ENCODE measurements around the gene BCR.

BCR gene

GRCh38 chr22:23233752-23234408 lies 53.6 kb downstream of the BCR start:
- no peaks in the 10 kb centered on the region for H3K36me3 ChIP-seq (ENCODE audit: insufficient read depth)
- H3K4me2 ChIP-seq: no peak overlapping the region
- peaks cover 54% of the 10 kb centered on the region for H4K20me1 ChIP-seq (ENCODE audit: insufficient read depth)
- H3K9ac ChIP-seq: no peak overlapping the region
- H3K4me1 ChIP-seq (ENCODE audit: low read depth, poor library complexity, severe bottlenecking): peaks cover 59% of the 10 kb centered on the region
- no peak overlapping the region for H3K27ac ChIP-seq
- TF ChIP-seq CTCF (conservative IDR thresholded peaks at IDR 0.05; ENCODE audit: low read depth, low read length): no peak
- H3K27me3 ChIP-seq (ENCODE audit: insufficient read depth, low read depth): no peaks in the 10 kb centered on the region
- no peak overlapping the region for H2AFZ ChIP-seq (ENCODE audit: low read depth)
- H3K4me3 ChIP-seq (IDR thresholded peaks at IDR 0.05; ENCODE audit: insufficient read depth, low read depth, low read length): no peak overlapping the region
- peaks cover 90% of the 10 kb centered on the region for H3K79me2 ChIP-seq (ENCODE audit: insufficient read depth, low read depth)

GRCh38 chr22:23234409-23235161 lies 54.3 kb downstream of the BCR start:
- H3K79me2 ChIP-seq (ENCODE audit: insufficient read depth, low read depth): peaks cover 90% of the 10 kb centered on the region
- H3K9ac ChIP-seq: no peak overlapping the region
- H3K4me3 ChIP-seq (IDR thresholded peaks at IDR 0.05; ENCODE audit: insufficient read depth, low read depth, low read length): no peak overlapping the region
- no peak overlapping the region for H3K27ac ChIP-seq
- TF ChIP-seq CTCF (conservative IDR thresholded peaks at IDR 0.05; ENCODE audit: low read depth, low read length): no peak
- H2AFZ ChIP-seq (ENCODE audit: low read depth): no peak overlapping the region
- H3K4me2 ChIP-seq: no peak overlapping the region; the same call in 1 of the 2 replicates
- peaks cover 59% of the 10 kb centered on the region for H3K4me1 ChIP-seq (ENCODE audit: low read depth, poor library complexity, severe bottlenecking)
- peaks cover 59% of the 10 kb centered on the region for H4K20me1 ChIP-seq (ENCODE audit: insufficient read depth)
- H3K27me3 ChIP-seq (ENCODE audit: insufficient read depth, low read depth): no peaks in the 10 kb centered on the region
- H3K36me3 ChIP-seq (ENCODE audit: insufficient read depth): no peaks in the 10 kb centered on the region

DNA sequence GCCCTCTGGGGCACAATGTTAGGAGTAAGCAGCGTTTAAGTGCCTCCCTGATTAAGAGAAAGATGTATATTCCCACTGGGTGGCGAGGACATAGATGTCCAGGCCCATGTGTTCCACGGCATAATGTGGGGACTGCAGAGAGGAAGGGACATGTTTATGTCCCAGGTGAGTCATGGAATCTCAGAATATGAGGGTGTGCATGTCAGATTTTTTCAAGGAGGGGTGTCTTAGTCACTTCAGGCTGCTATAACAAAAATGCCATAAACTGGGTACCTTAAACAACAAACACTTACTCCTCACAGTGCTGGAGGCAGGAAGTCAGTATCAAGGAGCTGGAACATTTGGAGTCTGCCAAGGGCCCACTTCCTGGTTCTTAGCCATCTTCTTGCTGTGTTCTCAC lies 55.1 kb downstream of the BCR start:
- Histone ChIP-seq H2AFZ (ENCODE audit: low read depth) (no peak overlapping the region), H3K9ac (no peak overlapping the region), H3K4me2 (peak overlapping the region; percentile 78; the same call in 1 of the 2 replicates), H4K20me1 (ENCODE audit: insufficient read depth) (peaks cover 55% of the 10 kb centered on the region), H3K4me1 (ENCODE audit: low read depth, poor library complexity, severe bottlenecking) (peaks cover 62% of the 10 kb centered on the region), H3K27me3 (ENCODE audit: insufficient read depth, low read depth) (no peaks in the 10 kb centered on the region), H3K79me2 (ENCODE audit: insufficient read depth, low read depth) (peaks cover 89% of the 10 kb centered on the region), H3K4me3 (IDR thresholded peaks at IDR 0.05; ENCODE audit: insufficient read depth, low read depth, low read length) (no peak overlapping the region), H3K36me3 (ENCODE audit: insufficient read depth) (no peaks in the 10 kb centered on the region), H3K27ac (no peak overlapping the region)
- no peak for TF ChIP-seq CTCF (conservative IDR thresholded peaks at IDR 0.05; ENCODE audit: low read depth, low read length)

DNA sequence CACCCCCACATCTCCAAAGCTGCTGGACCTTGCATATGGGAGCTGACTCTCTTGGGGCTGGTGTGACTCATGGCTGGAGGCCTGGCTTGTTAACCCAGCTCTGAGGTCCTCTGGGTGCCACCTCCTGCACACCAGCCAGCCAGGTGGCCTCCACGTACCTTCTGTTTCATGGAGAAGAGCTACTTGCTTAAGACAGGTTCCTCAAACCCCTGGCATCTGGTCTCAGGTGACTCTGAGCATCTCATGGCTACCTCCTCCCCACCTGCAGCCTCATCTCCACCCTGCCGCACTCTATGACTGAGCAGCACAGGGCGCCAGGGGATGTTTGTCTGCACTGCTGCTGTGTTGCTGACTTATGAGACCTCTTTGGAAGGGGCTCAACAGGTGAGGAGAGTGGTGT lies 55.7 kb downstream of the BCR start:
- H3K79me2 ChIP-seq (ENCODE audit: insufficient read depth, low read depth): peaks cover 89% of the 10 kb centered on the region
- H3K27ac ChIP-seq: peak overlapping the region; percentile 14; the same call in 1 of the 2 replicates
- H2AFZ ChIP-seq (ENCODE audit: low read depth): no peak overlapping the region
- TF ChIP-seq CTCF (conservative IDR thresholded peaks at IDR 0.05; ENCODE audit: low read depth, low read length): no peak
- peaks cover 68% of the 10 kb centered on the region for H3K4me1 ChIP-seq (ENCODE audit: low read depth, poor library complexity, severe bottlenecking)
- H3K27me3 ChIP-seq (ENCODE audit: insufficient read depth, low read depth): no peaks in the 10 kb centered on the region
- H4K20me1 ChIP-seq (ENCODE audit: insufficient read depth): peaks cover 49% of the 10 kb centered on the region
- no peak overlapping the region for H3K4me3 ChIP-seq (IDR thresholded peaks at IDR 0.05; ENCODE audit: insufficient read depth, low read depth, low read length)
- H3K36me3 ChIP-seq (ENCODE audit: insufficient read depth): no peaks in the 10 kb centered on the region
- H3K4me2 ChIP-seq: peak overlapping the region; percentile 78
- no peak overlapping the region for H3K9ac ChIP-seq
